HG03521 (cell line): Measurements from ENCODE around the gene CHRNB2.
"Not testable (repeated sequence)": the region's sequence is repeated elsewhere in the genome, so short reads cannot be mapped to it uniquely, and the experiment has no call there.

Experiments used
- ATAC-seq: cut with Tn5 transposase; IDR thresholded peaks from one replicate; pipeline ENCODE4 v1.9.1; 2021; ENCODE audit warnings: mild to moderate bottlenecking, moderate library complexity; ENCODE audit not compliant: unreplicated experiment

Gene CHRNB2, protein sequence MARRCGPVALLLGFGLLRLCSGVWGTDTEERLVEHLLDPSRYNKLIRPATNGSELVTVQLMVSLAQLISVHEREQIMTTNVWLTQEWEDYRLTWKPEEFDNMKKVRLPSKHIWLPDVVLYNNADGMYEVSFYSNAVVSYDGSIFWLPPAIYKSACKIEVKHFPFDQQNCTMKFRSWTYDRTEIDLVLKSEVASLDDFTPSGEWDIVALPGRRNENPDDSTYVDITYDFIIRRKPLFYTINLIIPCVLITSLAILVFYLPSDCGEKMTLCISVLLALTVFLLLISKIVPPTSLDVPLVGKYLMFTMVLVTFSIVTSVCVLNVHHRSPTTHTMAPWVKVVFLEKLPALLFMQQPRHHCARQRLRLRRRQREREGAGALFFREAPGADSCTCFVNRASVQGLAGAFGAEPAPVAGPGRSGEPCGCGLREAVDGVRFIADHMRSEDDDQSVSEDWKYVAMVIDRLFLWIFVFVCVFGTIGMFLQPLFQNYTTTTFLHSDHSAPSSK

DNA sequence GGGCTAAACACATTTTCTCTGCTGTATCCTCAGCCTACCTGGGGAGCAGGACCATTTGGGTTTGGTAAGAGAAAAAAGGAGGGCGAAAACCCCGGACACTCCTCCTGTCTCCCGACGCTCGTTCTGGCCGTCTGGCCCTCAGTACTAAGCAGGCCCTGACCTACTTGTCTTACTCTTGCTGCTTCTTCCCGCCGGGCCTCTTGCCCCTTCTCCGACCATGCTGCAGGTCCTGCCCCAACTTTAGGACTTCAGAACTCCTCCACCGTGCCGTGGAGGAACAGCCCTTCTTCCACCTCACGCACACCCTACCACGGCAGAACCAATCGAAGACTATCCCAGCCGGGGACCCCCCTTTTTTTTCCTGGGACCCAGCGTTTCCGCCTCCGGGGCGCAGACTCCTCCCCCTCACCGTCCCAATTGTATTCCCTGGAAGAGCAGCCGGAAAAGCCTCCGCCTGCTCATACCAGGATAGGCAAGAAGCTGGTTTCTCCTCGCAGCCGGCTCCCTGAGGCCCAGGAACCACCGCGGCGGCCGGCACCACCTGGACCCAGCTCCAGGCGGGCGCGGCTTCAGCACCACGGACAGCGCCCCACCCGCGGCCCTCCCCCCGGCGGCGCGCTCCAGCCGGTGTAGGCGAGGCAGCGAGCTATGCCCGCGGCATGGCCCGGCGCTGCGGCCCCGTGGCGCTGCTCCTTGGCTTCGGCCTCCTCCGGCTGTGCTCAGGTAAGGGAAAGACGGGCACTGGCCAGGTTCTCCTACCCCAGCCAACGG, at the start of gene CHRNB2:
Gene CHRNB2 (plus strand): TSS at position 393 of the 771 bp plus-strand sequence. CDS start 267 bp downstream, at position 660.
- peak; percentile 65 for ATAC-seq

DNA sequence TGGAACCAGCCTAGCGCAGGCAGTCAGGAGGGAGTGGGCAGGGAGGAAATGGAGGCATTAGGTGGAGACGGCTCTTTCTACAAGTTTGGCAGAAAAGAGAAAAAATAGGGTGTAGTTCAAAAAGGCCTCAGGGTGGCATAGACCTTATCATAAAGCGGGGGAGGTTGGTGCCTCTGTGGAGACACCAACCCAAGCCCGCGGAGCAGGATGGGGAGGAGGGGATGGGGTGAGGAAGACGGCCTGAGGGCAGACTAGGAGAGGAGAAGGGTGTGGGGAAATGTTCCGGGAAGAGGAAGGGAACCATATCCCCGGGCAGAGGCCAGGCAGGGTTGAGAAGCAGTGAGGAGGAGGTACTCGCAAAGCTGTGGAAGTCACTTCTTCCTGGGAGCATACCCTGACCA, 48.0 kb upstream of the CHRNB2 start:
- no peak for ATAC-seq

DNA sequence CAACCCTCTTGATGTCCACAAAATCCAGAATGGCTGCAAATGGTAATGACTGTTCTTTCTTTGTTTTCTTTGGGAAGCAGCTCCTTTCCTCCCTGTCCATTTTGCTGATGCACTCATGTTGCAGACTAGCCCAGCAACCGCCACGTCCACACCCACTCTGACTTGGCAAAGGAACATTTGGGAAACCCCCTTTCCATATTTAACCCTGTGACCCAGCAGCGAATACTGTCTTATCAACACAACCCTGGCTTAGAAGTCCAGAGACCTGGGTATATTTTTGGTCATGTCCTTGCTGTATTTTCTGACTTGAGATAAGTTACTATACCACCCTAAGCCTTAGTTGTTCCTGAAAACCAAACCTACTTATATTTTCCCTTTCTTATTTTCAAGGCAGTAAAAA, 47.2 kb upstream of the CHRNB2 start:
- no peak for ATAC-seq

DNA sequence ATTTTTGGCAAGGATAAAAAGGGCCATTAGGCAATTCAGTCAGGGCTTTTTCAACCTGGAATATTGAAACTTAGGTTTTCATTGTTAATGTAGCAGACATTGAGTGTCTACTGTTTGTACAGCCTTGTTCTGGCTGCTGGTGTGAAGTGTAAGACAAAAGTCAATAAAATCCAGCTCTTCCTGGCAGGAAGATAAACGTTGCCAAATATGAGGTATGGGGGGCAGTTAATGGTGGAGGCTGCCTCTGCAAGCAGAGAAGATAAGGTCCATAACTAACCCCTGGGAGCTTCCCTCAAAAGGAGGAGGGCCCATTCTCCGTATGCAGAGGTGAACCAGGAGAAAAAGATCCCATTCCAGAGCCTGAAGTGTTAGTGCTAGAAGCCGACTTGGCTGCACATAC, 45.9 kb upstream of the CHRNB2 start:
- ATAC-seq, result no peak

DNA sequence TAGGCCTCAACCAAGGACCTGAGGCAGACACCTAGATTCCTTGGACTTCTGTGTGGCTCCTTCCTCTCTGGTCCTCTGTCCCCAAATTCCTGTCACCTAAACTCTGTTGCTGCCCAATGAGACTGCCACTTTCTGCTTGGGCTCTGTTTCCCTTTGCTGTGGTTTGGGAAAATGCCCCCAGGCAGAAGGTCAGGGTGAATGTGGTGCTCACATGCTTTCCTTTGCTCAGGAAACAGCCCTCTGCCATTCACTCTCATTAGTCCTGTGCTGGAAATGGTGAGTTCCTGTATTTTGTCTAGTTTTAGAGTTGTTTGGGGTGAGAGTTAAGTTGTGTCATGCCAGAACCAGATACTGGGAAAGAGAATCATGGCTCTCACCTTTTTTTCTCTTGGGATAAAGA, 42.7 kb upstream of the CHRNB2 start:
- no peak for ATAC-seq

DNA sequence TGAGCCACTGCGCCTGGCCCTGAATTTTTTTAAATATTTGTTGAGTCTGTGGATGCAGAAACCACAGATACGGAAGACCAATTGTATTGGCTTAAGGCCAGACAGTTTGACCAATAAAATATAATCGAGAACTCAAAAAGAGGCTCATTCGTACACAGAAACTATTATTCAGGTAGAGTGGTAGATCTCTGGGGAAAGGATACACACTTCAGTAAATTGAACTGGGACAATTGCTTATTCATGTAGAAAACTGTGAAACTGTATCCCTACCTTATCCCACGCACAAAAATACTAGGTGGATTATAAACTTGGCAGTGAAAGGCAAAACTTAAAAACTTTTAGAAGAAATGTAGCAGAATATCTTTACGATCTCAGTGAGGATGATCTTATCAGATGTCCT, 40.4 kb upstream of the CHRNB2 start:
- no peak for ATAC-seq

DNA sequence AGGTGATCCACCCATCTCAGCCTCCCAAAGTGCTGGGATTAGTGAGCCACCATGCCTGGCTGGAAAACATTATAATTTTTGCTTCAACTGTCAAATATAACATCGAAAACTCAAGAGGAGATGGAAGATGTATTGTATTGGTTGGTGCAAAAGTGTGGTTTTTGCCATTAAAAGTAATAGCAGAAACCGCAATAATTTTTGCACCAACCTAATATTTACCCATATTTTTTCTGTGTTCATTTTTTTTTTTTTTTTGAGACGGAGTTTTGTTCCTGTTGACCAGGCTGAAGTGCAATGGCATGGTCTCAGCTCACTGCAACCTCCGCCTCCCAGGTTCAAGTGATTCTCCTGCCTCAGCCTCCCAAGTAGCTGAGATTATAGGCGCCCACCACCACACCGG, 38.3 kb upstream of the CHRNB2 start:
- no peak for ATAC-seq

DNA sequence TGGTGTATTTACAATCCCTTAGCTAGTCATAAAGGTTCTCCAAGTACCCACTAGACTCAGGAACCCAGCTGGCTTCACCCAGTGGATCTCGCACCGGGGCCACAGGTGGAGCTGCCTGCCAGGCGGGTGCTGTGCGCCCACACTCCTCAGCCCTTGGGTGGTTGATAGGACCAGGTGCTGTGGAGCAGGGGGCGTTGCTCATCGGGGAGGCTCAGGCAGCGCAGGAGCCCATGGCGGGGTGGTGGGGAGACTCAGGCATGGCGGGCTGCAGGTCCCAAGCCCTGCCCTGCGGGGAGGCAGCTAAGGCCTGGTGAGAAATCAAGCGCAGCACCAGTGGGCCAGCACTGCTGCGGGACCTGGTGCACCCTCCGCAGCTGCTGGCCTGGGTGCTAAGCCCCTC, 35.6 kb upstream of the CHRNB2 start:
- ATAC-seq, result not testable (repeated sequence)

DNA sequence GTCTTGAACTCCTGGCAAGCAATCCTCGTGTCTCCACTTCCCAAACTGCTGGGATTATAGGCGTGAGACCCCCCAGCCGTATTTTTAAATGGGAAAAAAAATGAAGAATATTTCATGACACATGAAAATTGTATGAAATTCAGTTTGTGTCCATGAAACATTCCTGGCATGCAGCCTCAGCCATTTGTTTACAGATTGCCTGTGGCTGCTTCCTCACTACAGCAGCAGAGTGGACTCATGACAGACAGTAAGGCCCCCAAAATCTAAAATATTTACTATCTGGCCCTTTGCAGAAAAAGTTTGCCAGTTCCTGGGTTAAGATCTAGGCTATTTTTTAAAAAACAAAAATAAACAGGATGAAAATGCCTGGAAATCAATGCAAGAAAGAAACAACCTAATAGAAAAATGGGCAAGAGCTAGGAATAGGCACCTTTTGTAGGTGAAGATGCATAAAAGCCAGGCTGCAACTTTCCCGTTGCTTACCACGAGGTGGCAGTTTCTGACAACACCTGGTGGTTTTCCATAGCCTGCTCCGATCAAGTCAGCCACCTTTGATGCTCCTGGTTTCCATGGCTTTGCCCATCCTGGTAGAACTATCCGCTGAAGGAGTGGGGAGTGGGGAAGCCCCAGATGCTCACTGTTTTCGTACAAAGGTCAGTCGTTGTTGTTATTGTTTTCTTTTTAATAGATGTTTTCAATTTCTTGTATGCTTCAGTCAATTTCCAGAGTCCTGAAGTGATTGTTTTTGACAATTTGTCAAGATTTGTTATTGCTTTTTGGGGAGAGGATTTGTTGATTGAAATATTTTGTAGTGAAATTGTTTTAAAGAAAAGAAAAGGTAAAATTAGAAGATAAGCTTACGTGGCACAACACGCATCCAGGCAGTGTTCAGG, 33.4 kb upstream of the CHRNB2 start:
- no peak for ATAC-seq

DNA sequence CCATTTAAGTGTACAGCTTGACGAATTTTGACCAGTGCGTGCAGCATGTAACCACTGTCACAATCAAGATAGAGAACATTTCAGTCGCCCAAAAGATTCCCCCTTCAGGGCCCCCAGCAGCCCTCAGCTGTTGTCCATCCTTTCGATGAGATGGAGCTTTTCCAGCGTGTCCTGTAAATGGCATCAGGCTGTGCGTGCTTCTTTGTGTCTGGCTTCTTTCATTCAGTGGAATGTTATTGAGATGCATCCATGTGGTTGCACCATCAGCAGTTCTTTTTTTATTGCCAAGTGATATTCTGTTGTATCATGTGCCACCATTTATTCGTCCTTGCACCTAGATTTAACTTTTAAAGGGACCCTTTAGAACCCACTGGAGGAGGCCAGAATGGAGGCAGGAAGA, 31.0 kb upstream of the CHRNB2 start:
- ATAC-seq, result no peak

DNA sequence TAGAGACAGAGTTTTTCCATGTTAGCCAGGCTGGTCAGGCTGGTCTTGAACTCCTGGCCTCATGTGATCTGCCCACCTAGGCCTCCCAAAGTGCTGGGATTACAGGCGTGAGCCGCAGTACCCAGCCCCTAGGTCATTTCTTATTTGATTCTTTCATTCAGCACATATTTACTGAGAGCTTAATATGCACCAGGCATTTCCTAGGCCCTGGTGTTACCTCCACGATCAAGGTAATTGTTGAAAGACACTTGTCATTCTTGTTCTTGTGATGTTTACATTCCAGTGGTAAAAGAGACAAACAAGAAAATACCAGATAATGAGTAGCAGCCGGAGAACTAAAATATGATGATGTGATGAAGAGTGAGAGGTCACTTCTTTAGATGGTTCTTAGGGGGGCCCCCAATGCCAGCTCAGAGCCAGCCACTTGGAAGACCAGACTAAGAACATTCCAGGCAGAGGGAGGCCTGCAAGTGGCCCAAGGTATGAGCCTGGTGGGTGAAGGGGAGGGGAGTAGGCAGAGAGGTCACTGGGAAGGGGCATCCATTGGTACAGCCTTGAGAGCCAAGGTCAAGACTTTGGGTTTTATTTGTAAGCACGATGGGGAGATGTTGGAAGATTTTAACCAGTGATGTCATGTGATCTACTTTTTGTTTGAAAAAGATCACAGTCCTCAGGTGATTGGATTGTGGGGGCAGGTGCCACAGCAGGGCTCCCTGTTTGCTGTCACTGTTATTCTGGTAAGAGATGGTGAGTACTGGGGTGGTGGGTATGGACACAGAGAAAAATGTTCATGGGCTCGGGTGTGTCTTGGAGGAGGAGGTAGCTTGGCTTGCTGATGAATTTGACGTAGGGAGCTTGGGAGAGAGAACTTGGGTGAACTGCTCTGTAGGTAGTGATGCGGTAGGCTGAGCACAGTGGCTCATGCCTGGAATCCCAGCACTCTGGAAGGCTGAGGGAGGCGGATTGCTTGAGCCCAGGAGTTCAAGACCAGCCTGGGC, 27.8 kb upstream of the CHRNB2 start:
- no peak for ATAC-seq

DNA sequence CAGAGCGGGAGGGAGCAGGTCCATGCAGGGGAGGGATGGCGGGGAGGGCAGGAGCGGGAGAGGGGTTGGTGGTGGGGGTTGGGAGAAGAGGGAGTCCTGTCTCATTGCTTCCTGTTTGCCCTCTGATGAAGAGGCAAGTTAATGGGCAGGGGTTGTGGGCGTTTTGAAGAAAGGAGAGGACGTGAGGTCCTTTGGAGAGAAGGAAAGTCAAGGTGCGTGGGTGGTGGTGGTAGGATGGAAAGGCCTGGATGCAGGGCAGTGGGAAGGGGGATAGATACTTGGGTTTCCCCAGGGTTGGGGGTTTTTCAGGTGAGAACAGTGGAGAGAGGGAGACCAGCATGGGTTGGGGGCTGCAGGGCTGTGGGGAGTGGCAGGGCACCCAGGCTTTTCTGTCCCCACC, 26.3 kb upstream of the CHRNB2 start:
- ATAC-seq, result no peak

DNA sequence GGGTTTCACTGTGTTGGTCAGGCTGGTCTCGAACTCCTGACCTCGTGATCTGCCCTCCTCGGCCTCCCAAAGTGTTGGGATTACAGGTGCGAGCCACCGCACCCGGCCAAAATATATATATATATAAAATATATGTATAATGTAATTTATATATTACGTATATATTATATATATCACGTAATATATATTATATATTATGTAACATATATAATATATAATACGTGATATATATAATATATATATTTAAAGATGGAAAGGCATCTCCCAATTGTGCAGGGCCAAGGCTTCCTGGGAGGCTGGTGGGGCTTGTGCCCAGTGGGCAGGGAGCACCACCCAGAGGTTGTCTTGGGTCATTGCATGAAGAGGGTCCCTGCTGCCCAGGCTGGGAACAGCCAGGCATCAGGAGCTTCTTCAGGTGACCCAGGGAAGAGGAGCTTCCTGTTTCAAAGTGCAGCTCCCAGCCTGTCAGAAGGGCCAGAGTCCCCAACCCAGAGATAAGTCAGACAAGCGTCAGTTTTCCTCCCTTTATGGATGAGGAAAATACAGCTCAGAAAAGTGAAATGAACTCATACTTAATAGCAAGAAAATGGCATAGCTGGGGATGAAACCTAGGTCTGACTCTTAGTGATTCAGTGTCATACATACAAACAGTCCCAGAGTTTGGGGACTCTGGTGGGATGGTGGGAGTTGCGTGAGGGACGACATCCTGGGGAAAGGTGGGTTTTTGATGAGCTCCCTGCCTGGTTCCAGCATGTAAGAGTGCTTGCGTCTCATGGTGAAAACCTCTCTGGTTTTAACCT, 21.1 kb upstream of the CHRNB2 start:
- no peak for ATAC-seq

DNA sequence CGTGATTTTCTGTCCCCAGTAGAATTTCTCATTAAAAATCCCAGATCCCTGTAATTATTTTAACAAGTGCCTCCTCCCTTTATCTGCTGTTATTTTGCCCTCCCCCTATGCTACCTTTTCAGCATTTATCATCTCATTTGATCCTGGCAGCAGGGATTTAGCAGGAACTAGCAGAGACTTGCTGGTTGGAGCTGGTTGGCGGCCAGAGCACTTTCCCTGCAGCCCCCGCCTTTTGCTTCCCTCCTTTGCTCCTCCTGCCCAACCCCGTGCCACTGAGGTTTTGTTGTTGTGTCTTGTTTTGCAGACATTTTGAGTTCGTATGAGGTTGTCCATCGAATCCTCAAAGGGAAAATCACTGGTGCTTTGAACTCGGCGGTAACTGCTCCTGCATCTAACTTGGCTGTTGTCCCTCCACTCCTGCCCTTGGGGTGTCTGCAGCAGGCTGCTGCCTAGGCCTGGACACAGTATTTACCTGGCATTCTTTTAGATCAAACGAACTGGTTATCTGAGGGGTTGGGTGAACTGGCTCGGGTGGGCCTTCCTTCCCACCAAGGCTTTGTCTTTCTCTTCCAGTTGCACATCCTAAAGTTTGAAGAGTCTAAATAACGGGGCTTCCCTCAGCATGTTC, 20.4 kb upstream of the CHRNB2 start:
- ATAC-seq, result no peak

DNA sequence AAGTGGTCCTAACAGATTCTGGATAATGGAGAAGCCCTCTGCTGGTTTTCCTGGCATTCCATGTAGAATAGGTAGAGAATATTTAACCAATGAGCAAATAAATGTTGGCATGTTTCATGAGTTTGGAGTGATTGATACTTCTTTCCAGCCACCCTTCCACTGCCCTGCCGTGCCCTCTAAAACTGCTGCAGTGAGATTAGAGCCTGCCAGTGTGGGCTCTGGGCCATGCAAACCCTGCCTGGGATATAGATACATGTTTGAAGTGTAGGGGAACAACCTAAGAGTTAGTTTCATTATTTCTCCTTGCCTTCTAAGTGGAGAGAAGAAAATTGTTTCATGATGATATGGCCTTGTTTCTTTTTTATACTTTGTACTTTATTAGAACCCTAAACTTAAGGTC, 19.6 kb upstream of the CHRNB2 start:
- ATAC-seq, result no peak

DNA sequence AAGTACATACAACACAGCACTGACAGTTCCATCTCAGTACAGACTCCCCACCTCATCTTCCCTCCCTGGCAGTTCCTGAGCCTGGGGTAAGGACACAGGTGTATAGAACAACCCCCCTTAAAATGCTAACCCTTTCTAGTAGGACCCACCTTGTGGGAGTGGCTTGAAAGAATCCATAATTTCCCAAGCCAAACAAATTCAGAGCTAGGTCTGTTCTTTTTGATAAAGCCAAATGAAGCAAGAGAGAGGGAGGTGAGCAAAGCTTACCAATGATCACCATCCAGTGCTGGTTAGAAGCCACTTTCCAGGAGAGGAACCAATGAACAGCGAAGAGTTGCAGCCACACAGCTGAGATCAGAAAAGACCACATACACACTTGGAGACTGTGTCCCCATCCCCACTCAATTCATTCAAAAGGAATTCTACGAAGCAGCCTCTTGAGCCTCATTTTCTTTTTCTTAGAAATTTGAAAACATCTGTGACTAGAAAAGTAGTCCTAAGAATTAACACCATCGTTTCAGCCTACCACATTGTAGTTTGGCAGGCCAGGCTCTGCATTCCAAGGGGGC, 18.3 kb upstream of the CHRNB2 start:
- no peak for ATAC-seq

DNA sequence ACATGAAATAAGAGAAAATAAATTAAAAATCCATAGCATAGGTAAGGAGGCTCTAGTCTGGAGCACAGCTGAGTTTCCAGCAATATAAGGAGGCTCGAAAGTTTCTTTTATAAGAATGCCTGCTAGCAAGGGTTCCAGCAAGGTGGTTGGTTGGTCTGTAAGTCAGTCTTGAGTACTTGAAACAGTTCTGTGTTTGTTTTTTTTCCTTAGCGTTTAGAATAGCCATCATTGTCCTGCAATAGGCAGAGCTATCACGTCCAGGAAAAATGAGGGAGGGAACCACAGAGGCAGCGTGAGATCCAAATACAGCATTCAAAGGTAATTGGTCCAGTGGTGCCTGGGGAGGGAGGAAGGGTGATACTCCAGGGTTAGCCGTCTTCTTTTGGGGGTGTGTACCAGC, 17.5 kb upstream of the CHRNB2 start:
- no peak for ATAC-seq

DNA sequence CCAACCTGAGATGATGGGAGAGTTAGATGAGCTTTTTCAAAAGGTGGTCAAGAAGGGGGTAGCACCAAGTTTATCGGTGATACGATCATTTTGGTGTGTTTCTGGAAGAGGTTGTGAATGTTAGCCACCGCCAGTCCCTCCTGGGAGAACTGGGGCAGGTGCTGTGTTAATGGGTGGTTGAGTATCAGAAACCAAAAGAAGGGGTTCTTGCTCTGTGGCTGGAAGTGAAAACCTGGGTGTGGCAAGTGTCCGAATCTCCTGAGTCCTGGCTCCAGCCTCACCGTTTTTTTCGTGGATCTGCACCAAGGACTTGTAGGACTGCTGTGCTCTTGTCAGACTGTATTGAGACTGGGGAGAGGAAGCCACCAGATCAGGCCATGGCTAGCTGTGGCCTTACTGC, 16.9 kb upstream of the CHRNB2 start:
- ATAC-seq, result no peak
